ENCODE data around the gene GHITM. TPM values are rescaled to one million over a fixed set of nuclear protein-coding genes. Genes with fewer than 3 reads are reported as not detected.

The GHITM gene
- total and polyA plus RNA-seq, 2 experiments from 2014 or later, result 97.1 to 105 TPM

DNA sequence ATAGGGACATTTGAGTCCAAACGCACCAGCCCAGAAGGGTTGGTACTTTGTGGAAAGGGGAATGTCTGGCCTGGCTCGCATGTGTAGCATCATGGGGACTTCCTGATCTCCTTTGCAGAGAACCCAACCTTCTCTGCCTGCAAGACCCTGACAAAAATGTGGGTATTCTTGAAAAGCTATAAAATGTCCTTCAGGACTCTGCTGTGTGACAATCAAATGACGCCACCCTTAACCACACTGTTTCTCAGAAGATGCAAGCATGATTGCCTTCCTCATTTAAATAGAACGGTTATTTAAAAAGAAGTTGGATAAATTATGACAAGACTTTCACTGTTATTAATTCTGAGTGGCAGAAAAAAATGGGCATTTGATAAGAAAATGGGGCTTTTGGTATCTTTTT is 19.2 kb downstream of the GHITM start:
- no peaks in the 10 kb centered on the region for H3F3A ChIP-seq (replicated peaks; ENCODE audit: low read depth)
- DNase-seq (ENCODE audit: low spot score) (no peak), ATAC-seq (no peak)
- no peak overlapping the region for H3K4me3 ChIP-seq
- no peaks in the 10 kb centered on the region; the same call in 1 of the 2 replicates for H3K36me3 ChIP-seq (ENCODE audit: insufficient read depth)
- H2AFZ ChIP-seq, result no peak overlapping the region
- H3K27ac ChIP-seq (ENCODE audit: low read depth), result no peak overlapping the region
- peaks cover 20% of the 10 kb centered on the region for H3K36me3 Mint-ChIP-seq (ENCODE audit: low read depth)
- peaks cover 2% of the 10 kb centered on the region for H3K27me3 Mint-ChIP-seq (ENCODE audit: insufficient read depth, low read depth, poor library complexity)
- H3K79me2 ChIP-seq (replicated peaks; ENCODE audit: insufficient read depth), result no peaks in the 10 kb centered on the region
- no peak overlapping the region for H3K4me2 ChIP-seq
- H3K4me3 Mint-ChIP-seq, result no peak overlapping the region
- no peaks in the 10 kb centered on the region for H3K27me3 ChIP-seq (ENCODE audit: insufficient read depth)
- no peak for TF ChIP-seq STAT1 (IDR thresholded peaks at IDR 0.05; ENCODE audit: unreplicated experiment)
- TF ChIP-seq NANOG (IDR thresholded peaks at IDR 0.05; ENCODE audit: borderline replicate concordance), result no peak
- TF ChIP-seq, protein P1, sequence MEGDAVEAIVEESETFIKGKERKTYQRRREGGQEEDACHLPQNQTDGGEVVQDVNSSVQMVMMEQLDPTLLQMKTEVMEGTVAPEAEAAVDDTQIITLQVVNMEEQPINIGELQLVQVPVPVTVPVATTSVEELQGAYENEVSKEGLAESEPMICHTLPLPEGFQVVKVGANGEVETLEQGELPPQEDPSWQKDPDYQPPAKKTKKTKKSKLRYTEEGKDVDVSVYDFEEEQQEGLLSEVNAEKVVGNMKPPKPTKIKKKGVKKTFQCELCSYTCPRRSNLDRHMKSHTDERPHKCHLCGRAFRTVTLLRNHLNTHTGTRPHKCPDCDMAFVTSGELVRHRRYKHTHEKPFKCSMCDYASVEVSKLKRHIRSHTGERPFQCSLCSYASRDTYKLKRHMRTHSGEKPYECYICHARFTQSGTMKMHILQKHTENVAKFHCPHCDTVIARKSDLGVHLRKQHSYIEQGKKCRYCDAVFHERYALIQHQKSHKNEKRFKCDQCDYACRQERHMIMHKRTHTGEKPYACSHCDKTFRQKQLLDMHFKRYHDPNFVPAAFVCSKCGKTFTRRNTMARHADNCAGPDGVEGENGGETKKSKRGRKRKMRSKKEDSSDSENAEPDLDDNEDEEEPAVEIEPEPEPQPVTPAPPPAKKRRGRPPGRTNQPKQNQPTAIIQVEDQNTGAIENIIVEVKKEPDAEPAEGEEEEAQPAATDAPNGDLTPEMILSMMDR (conservative IDR thresholded peaks at IDR 0.05; ENCODE audit: low read depth in 2 of 2), result no peak
- no peak for TF ChIP-seq EZH2 (IDR thresholded peaks at IDR 0.05; ENCODE audit: low read depth, unreplicated experiment)
- TF ChIP-seq EZH2phosphoT487 (IDR thresholded peaks at IDR 0.05; ENCODE audit: unreplicated experiment), result no peak
- TF ChIP-seq JUNB (IDR thresholded peaks at IDR 0.05; ENCODE audit: unreplicated experiment), result no peak
- no peak for TF ChIP-seq CREB1 (CRISPR knock-in tag; IDR thresholded peaks at IDR 0.05; ENCODE audit: low read depth)
- TF ChIP-seq, protein P2, sequence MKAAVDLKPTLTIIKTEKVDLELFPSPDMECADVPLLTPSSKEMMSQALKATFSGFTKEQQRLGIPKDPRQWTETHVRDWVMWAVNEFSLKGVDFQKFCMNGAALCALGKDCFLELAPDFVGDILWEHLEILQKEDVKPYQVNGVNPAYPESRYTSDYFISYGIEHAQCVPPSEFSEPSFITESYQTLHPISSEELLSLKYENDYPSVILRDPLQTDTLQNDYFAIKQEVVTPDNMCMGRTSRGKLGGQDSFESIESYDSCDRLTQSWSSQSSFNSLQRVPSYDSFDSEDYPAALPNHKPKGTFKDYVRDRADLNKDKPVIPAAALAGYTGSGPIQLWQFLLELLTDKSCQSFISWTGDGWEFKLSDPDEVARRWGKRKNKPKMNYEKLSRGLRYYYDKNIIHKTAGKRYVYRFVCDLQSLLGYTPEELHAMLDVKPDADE (IDR thresholded peaks at IDR 0.05), result no peak
- TF ChIP-seq POLR2AphosphoS5 (IDR thresholded peaks at IDR 0.05; ENCODE audit: low read depth), result no peak
- TF ChIP-seq, protein P3, sequence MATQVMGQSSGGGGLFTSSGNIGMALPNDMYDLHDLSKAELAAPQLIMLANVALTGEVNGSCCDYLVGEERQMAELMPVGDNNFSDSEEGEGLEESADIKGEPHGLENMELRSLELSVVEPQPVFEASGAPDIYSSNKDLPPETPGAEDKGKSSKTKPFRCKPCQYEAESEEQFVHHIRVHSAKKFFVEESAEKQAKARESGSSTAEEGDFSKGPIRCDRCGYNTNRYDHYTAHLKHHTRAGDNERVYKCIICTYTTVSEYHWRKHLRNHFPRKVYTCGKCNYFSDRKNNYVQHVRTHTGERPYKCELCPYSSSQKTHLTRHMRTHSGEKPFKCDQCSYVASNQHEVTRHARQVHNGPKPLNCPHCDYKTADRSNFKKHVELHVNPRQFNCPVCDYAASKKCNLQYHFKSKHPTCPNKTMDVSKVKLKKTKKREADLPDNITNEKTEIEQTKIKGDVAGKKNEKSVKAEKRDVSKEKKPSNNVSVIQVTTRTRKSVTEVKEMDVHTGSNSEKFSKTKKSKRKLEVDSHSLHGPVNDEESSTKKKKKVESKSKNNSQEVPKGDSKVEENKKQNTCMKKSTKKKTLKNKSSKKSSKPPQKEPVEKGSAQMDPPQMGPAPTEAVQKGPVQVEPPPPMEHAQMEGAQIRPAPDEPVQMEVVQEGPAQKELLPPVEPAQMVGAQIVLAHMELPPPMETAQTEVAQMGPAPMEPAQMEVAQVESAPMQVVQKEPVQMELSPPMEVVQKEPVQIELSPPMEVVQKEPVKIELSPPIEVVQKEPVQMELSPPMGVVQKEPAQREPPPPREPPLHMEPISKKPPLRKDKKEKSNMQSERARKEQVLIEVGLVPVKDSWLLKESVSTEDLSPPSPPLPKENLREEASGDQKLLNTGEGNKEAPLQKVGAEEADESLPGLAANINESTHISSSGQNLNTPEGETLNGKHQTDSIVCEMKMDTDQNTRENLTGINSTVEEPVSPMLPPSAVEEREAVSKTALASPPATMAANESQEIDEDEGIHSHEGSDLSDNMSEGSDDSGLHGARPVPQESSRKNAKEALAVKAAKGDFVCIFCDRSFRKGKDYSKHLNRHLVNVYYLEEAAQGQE (IDR thresholded peaks at IDR 0.05; ENCODE audit: unreplicated experiment), result no peak
- TF ChIP-seq, protein P4, sequence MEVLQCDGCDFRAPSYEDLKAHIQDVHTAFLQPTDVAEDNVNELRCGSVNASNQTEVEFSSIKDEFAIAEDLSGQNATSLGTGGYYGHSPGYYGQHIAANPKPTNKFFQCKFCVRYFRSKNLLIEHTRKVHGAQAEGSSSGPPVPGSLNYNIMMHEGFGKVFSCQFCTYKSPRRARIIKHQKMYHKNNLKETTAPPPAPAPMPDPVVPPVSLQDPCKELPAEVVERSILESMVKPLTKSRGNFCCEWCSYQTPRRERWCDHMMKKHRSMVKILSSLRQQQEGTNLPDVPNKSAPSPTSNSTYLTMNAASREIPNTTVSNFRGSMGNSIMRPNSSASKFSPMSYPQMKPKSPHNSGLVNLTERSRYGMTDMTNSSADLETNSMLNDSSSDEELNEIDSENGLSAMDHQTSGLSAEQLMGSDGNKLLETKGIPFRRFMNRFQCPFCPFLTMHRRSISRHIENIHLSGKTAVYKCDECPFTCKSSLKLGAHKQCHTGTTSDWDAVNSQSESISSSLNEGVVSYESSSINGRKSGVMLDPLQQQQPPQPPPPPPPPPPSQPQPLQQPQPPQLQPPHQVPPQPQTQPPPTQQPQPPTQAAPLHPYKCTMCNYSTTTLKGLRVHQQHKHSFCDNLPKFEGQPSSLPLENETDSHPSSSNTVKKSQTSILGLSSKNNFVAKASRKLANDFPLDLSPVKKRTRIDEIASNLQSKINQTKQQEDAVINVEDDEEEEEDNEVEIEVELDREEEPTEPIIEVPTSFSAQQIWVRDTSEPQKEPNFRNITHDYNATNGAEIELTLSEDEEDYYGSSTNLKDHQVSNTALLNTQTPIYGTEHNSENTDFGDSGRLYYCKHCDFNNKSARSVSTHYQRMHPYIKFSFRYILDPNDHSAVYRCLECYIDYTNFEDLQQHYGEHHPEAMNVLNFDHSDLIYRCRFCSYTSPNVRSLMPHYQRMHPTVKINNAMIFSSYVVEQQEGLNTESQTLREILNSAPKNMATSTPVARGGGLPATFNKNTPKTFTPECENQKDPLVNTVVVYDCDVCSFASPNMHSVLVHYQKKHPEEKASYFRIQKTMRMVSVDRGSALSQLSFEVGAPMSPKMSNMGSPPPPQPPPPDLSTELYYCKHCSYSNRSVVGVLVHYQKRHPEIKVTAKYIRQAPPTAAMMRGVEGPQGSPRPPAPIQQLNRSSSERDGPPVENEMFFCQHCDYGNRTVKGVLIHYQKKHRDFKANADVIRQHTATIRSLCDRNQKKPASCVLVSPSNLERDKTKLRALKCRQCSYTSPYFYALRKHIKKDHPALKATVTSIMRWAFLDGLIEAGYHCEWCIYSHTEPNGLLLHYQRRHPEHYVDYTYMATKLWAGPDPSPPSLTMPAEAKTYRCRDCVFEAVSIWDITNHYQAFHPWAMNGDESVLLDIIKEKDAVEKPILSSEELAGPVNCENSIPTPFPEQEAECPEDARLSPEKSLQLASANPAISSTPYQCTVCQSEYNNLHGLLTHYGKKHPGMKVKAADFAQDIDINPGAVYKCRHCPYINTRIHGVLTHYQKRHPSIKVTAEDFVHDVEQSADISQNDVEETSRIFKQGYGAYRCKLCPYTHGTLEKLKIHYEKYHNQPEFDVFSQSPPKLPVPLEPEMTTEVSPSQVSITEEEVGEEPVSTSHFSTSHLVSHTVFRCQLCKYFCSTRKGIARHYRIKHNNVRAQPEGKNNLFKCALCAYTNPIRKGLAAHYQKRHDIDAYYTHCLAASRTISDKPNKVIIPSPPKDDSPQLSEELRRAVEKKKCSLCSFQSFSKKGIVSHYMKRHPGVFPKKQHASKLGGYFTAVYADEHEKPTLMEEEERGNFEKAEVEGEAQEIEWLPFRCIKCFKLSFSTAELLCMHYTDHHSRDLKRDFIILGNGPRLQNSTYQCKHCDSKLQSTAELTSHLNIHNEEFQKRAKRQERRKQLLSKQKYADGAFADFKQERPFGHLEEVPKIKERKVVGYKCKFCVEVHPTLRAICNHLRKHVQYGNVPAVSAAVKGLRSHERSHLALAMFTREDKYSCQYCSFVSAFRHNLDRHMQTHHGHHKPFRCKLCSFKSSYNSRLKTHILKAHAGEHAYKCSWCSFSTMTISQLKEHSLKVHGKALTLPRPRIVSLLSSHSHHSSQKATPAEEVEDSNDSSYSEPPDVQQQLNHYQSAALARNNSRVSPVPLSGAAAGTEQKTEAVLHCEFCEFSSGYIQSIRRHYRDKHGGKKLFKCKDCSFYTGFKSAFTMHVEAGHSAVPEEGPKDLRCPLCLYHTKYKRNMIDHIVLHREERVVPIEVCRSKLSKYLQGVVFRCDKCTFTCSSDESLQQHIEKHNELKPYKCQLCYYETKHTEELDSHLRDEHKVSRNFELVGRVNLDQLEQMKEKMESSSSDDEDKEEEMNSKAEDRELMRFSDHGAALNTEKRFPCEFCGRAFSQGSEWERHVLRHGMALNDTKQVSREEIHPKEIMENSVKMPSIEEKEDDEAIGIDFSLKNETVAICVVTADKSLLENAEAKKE (CRISPR knock-in tag; IDR thresholded peaks at IDR 0.05), result no peak
- no peak for TF ChIP-seq ZNF331 (CRISPR knock-in tag; IDR thresholded peaks at IDR 0.05; ENCODE audit: low read depth)
- TF ChIP-seq ZNF114 (CRISPR knock-in tag; IDR thresholded peaks at IDR 0.05), result no peak
- H3K9me3 Mint-ChIP-seq, result peaks cover 7% of the 10 kb centered on the region; the same call in 2 of the 3 replicates
- peaks cover 50% of the 10 kb centered on the region for H3K4me1 Mint-ChIP-seq
- no peaks in the 10 kb centered on the region for H4K20me1 ChIP-seq (replicated peaks; ENCODE audit: insufficient read depth)
- no peak overlapping the region for H3K27ac Mint-ChIP-seq
- peaks cover 36% of the 10 kb centered on the region for H3K4me1 ChIP-seq (ENCODE audit: insufficient read depth)
- H3K9me2 ChIP-seq (ENCODE audit: insufficient read depth), result no peaks in the 10 kb centered on the region
